Non-pigmented ciliary epithelial cell (primary cell): Measurements from ENCODE around the gene RYR2.

Source experiments
- DNase-seq: peaks from one replicate; pipeline ENCODE4 v3.0.0-alpha.2; 2010; ENCODE audit warnings: low read depth

The RYR2 gene

DNA sequence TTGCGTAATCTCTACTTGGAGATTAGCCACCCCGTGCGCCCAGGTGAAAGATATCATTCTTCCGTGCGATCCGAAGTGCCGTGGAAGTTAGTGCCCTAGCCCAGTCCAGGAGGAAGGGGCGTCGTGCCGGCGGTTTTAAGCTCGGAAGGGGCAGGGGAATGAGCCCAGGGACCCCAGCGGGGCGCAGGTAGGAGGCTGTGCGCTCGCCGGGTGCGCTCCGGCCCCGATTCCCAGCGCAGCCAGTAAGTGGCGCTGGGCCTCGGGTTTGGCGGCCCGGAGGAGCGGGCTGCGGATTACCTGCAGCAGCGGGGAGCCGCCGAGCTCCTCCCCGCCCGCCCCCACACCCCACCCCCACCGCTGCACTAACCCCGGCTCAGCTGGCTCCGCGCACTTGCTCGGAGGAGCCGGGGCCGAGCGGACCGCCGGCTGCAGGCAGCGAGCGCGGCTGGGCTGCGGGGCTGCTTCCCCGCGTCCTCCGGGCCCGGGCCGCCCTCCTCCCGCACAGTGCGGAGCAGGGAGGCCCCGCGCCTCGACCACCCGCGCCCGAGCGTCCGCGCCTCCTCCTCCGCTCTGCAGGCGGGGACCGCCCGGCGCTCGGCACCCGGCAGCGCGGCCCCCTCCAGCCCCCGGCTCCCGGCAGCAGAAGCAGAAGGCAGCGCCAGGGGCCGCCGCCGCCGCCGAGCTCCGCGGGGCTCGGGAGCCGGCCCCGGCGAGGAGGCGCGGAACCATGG, at the start of gene RYR2:
TSS of gene RYR2 (plus strand) at position 390 of the 731 bp plus-strand sequence. CDS start at position 728, 338 bp downstream.
- DNase-seq: no peak

- DNase-seq: no peak
Observed at GRCh38 chr1:236992449-236992848, 49.5 kb upstream of the RYR2 start.

DNA sequence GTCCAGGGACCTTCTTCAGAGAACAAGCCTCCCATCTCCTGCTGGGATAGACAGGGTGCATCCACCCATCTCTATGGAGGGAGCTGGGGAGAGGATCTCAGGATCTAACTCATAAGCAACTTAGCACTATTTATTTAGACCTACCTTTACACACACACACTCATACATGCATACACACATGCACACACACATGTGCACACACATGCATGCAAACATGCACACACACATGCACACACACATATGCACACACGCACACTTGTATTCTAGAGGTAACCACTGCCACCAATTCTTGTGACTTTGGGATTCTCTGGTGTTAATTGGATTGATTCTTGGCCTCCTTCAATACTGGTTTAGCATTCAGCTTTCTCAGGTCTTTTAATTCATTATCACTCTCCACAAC, 47.5 kb upstream of the RYR2 start:
- no peak for DNase-seq

GRCh38 chr1:236997361-236997760, 44.6 kb upstream of the RYR2 start:
- no peak for DNase-seq

DNA sequence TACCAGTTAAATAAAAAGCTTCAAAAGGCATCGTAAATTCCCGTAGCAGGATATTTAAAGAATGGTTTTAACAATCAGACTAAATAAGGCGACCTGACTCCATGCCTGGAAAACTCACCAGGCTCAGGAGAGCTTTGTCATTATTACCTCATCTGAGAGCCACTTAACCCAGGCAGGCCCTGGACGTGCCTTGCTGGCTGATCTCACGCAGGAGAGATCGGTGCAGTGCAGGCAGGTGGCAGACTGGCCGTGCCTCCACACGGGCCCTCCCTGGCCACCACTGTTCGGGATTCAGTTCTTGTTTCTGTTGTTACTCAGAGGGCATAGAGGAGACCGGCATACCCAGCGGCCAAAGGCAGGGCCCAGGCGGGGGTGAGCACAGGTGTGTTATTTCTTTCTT, 44.1 kb upstream of the RYR2 start:
- DNase-seq: no peak

- no peak for DNase-seq
Observed at GRCh38 chr1:236998546-236998945, 43.4 kb upstream of the RYR2 start.

DNA sequence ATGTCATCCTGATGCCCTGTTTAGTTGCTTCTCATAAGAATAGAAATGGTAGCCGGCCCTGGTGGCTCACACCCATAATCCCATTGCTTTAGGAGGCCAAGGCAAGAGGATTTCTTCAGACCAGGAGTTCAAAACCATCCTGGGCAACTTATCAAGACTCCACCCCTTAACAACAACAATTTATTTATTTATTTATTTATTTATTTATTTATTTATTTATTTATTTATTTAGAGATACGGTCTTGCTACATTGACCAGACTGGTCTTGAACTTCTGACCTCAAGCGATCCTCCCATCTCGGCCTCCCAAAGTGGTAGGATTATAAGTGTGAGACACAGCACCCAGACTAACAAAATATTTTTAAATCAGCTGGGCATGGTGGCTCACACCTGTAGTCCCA, 41.8 kb upstream of the RYR2 start:
- DNase-seq: no peak

DNA sequence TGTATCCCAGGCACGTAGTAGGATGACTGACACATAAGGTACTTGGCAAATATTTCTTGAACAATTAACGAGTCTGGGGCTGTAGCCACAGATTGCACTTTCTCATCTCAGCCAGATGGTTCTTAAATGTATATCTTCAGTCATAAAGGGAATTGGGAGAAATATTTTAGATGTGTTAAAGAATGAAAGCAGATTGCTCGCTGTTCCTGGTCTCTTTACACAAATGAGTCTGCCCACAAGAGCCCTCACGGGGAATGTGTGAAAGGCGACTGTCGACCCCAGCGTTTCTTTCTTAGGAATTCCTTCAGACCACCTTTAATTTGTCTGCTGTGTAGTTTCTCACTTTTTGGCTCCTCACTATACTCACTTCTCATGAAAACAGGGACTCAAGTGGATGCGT, 38.5 kb upstream of the RYR2 start:
- no peak for DNase-seq

DNA sequence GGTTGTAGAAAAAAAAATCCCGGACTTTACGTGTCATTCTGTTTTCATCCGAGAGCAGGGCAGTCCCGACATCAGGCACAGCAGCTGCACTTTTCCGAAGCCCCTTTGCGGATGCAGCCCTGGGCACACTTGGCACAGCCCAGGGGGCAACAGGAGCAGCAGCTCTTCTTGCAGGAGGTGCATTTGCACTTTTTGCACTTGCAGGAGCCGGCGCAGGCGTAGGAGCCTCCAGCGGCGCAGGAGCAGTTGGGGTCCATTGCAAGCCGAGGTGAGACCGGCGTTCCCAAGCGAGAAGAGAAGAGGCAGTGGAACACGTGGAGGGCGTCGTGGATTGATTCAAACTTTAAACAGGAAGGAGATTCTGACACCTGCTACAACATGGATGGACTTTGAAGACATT, 37.9 kb upstream of the RYR2 start, which contains the start of gene MT1HL1:
TSS of gene MT1HL1 (minus strand) at position 326 of the 400 bp plus-strand sequence. CDS start at position 257, 69 bp downstream.
- DNase-seq: no peak

DNA sequence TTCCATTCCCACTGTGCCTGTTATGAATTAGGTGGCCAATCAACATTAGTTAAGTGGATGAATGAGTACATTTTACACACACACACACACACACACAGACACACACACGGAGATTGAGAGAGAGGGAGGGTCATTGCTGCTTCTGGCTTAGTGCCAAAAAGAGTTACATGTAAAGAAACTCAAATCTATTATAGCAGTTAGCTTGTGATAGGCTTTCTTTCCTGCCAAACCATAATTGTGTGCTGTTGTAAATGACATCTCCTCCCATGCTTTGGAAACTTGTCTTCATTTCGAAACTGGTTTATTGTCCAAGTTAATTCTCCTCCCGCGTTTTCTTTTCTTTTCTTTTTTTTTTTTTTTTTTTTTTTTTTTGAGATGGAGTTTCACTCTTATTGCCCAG, 36.3 kb upstream of the RYR2 start:
- no peak for DNase-seq

DNA sequence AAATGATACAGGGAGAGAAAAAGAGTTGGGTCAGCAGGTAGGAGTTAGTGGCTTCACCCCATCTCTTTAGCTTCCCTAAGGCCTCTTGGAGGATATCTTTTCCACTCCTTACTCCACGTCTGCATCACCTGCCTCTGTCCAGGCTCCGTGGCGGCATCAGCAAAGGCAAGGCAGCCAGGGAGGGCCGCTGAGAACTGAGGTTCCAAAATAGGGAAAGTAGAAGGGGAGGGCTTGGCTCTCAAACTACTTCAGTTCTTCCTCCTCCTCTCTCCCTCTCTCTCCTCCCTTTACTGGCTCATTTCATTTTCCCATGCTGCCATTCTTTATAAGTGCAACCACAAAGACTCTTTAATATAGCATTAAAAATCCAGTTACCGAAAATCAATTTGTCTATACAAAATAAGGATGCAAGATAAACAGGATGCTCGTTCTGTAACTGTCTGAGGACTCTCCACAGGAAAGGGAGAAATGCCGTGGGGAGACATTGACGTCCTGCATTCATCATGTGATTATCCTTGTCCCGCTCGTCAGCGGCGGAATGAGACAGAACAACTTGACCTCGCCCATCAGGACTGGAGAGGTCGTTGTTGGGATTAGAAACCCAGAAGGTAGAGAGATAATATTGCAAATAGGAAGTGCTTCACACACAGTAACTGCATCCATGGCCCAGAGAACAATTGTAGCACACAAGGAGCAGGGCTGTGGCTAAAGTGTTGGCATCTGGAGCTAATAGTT, 34.7 kb upstream of the RYR2 start:
- DNase-seq: no peak

- DNase-seq: no peak
Observed at GRCh38 chr1:237009611-237010010, 32.4 kb upstream of the RYR2 start.

DNA sequence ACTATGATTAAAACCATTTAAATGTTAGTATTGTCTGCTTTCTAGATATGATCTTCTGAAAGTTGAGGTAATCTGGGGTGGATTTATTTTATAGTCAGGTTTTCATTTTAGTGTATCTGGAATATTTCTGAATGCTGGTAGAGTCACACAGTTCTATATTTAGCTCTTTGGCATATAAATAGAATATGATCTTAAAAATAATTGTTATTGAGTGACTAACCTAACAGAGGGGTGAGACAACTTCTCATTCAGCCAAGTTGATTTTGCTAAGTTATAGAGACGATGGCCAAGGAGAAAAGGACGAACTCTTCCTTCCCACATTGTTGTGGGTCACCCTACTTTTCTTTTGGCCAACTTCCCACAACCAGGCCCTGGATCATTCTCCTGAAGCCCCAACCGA, 30.6 kb upstream of the RYR2 start:
- DNase-seq: no peak

GRCh38 chr1:237012361-237012760, 29.6 kb upstream of the RYR2 start:
- DNase-seq: no peak

DNA sequence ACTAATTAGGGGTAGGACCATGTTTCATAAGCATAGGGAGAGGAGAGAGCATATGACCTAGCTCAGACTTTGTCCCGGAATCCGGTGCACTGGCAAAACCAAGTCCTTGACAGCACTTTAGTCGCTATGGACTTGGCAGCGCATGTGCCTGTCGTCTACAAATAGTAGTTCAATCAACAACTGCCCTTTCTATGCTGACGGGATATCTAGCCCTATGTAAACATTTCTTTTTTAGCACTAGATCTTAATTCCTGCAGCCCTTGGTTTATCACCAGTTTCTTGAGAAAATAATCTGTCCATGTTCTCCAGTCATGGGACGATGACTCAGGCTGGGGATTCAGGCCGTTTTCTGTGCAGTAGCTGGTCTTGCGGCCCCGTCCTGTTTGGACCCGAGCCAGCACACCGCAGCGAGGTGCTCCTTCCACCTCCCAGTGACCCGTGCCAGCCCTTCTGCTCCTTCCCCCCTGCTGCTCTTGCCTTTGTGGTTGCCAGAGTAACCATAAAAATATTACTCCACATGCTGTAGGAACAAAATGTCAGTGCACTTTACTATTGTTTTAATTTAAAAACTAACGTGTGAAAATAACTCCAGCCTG, 29.1 kb upstream of the RYR2 start:
- peak; percentile 79 for DNase-seq

DNA sequence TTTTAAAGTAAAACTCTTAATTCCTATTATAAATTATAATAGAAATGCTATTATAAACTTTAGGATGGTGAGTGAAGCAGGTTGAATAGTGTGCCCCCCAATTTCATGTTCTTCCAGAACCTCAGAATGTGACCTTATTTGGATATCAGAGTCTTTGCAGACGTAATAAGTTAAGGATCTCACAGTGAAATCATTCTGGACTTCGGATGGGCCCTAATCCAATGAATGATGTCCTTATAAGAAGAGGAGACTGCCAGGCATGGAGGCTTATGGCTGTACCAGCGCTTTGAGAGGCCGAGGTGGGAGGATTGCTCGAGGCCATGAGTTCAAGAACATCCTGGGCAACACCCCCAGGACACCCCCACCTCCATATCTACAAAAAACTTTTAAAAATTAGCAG, 28.4 kb upstream of the RYR2 start:
- DNase-seq: no peak

DNA sequence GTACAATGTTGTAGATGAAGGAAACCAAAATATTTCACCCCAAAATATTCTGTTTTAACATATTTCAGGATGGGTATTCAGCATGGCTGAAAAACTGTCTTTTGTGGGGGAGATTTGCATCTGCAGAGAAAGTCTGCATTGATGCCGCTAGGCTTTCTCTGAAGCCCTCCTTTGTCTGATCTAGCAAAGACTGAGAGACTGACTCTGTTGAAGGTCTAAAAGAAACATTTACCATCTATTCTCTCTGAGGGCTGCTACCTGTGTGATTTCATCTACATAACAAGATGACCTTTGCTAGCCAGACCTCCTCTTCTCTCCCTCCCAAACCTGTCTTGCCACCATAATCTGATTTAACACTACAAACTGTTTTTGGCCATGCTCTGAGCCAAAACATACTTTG, 25.4 kb upstream of the RYR2 start:
- DNase-seq: no peak

GRCh38 chr1:237018896-237019295, 23.1 kb upstream of the RYR2 start:
- no peak for DNase-seq

DNA sequence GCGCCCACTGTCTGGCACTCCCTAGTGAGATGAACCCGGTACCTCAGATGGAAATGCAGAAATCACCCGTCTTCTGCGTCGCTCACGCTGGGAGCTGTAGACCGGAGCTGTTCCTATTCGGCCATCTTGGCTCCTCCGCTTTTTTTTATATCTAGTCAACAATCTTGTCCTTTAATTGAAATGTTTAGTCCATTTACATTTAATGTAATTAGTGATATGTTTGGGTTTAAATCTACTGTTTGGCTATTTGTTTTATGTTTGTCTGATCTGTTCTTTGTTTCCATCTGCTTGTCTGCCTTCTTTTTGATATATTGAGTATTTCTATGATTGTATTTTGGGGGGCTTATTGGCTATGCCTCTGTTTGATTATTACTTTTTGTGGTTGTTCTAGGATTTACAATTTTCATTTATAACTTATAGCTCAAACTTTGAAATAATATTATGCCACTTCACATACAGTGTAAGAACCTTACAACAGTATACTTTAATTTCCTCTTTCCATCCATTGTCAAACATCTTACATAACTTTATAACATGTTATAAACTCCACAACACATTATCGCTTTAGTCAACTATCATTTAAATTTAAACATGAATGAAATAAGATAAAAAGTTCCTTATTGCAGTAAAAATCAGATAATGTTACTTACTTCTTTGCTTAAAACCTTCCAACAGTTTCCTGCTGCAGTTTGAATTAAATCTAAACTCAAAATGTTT, 16.5 kb upstream of the RYR2 start:
- no peak for DNase-seq

- no peak for DNase-seq
Observed at GRCh38 chr1:237029240-237029639, 12.7 kb upstream of the RYR2 start.

DNA sequence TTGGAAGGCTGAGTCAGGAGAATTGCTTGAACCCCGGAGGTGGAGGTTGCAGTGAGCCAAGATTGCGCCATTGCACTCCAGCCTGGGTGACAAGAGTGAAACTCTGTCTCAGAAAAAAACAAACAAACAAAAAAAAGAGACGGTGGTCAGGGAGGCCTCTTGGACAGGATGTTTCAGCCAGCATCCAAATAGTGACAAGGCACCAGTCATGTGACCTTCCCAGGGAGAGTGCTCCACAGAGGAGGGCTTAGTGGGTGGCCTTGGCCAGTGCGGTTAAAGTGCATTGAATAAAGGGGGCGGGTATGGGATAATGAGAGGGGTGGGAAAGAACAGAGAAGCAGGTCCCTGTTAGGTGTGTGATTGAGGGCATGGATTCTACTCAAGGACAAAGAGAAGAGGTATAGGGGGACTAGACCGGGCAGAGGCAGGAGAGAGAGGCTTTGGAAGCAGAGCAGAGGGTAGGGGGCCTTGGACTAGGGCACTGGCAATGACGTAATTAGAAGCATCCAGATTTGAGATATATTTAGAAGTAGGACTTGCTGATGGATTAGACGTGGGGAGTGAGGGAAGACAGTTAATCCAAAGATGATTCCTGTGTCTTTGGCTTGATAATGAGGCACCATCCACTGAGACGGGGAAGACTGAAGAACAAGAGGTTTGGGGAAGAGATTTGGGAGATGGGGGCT, 12.0 kb upstream of the RYR2 start:
- DNase-seq: no peak

GRCh38 chr1:237031480-237031879, 10.5 kb upstream of the RYR2 start:
- no peak for DNase-seq
